ENCODE results near the gene UPK3BL2. TPM values are rescaled to one million over a fixed set of nuclear protein-coding genes. Genes with fewer than 3 reads are reported as not detected.
"Not testable (repeated sequence)": the region's sequence is repeated elsewhere in the genome, so short reads cannot be mapped to it uniquely, and the experiment has no call there.

UPK3BL2 gene
- total and polyA plus RNA-seq, 2 of the 4 experiments (the other 2 are of a cell fraction), result 0.18 to 5.7 TPM

DNA sequence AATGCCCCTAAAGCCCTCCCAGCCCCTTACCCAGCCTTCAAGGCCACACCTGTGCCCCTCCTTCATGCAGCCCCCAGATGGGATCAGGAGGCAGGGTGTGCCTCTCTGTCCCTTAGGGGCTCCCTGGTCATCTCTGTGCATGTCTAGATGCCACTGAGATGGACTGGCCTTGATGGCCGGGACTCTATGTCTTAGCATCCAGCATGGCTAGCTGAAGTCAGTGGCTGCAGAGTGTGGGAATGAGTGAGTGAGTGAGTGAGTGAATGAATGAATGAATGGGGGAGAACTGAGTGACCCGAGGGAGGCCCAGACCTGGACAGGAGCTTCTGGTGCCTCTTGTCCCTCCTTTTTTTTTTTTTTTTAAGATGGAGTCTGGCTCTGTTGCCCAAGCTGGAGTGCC lies 11.4 kb downstream of the UPK3BL2 start:
- DNase-seq; in situ Hi-C loops (cut with MboI; ENCODE audit: low sequenced_read_pairs); H4K5ac ChIP-seq (ENCODE audit: low read depth, low read length): not testable (repeated sequence)

DNA sequence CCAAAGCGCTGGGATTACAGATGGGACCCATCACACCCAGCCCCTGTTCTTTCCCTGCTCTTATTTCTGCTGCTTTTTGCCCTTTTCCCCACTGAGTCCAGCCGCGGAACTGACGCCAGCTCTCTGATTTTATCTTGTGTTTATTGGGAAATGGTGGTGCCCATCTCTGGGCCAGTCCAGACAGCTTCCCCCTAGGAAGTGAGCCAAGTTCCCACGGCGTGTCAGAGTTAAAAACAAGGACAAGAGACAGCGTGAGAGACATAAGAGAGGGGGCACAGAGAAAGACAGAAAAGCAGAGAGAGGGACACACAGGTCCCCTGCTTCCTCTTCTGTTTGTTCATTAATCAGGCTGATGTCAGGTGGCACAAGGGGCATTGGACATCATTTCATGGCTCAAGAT lies 11.9 kb downstream of the UPK3BL2 start:
- not testable (repeated sequence) for BruUV-seq (replicated peaks)

More for the DNA sequence above, 11.4 kb downstream of the UPK3BL2 start:
- ATAC-seq (ENCODE audit: low read depth); intact Hi-C loops (cut with micrococcal nuclease); H3K27me3 ChIP-seq (ENCODE audit: control insufficient read depth, insufficient read depth, low read length); H3K79me1 ChIP-seq (ENCODE audit: low read depth in 1 of 2, low read length in 2 of 2); H3K9me1 ChIP-seq (ENCODE audit: insufficient read depth, low read length); H4K91ac ChIP-seq (ENCODE audit: insufficient read depth, low read depth, low read length); H3K4ac ChIP-seq (ENCODE audit: low read depth, low read length); H3K4me3 ChIP-seq (ENCODE audit: insufficient read depth, low read depth, low read length); H3K56ac ChIP-seq (ENCODE audit: extremely low read depth, insufficient read depth, low read length); BruUV-seq (replicated peaks); H2BK20ac ChIP-seq (ENCODE audit: low read depth, low read length); H3K23ac ChIP-seq (ENCODE audit: low read depth, low read length); H3K36me3 ChIP-seq (ENCODE audit: control insufficient read depth, insufficient read depth, low read length); H2AFZ ChIP-seq (replicated peaks; ENCODE audit: low read length, poor library complexity); CTCF ChIA-PET; H2BK120ac ChIP-seq (ENCODE audit: low read depth, low read length); H2AK5ac ChIP-seq (ENCODE audit: low read depth, low read length); H3K14ac ChIP-seq (replicated peaks; ENCODE audit: low read depth, low read length); H3K9me3 ChIP-seq (ENCODE audit: control insufficient read depth, insufficient read depth, low read length); H2BK5ac ChIP-seq (ENCODE audit: low read depth, low read length, poor library complexity, severe bottlenecking); H3K27ac ChIP-seq (ENCODE audit: insufficient read depth, low read length); H4K8ac ChIP-seq (ENCODE audit: low read depth in 2 of 2, low read length in 2 of 2); H2AK9ac ChIP-seq (replicated peaks; ENCODE audit: low read depth, low read length, poor library complexity); dilution Hi-C loops (cut with HindIII; ENCODE audit: low sequenced_read_pairs, unreplicated experiment); H3K9ac ChIP-seq (ENCODE audit: low read depth, low read length); H2BK15ac ChIP-seq (ENCODE audit: low read depth, low read length); H3K4me2 ChIP-seq (ENCODE audit: low read depth, low read length); H3K4me1 ChIP-seq (ENCODE audit: control insufficient read depth, insufficient read depth, low read length); H3K18ac ChIP-seq (ENCODE audit: low read depth, low read length); H4K20me1 ChIP-seq (ENCODE audit: insufficient read depth, low read length): not testable (repeated sequence)
- POLR2A ChIA-PET (ENCODE audit: unreplicated experiment), result interaction anchor here (0.7 kb wide), 1 partner anchor 99 kb away, joined by 3 read pairs; no protein-coding TSS in a partner anchor
- no CpG with 5 or more reads among the region's 2 CpGs for WGBS, 2 experiments (ENCODE audit: extremely low coverage in 2 of 2, insufficient read length in 1 of 2)

More for the DNA sequence above, 11.9 kb downstream of the UPK3BL2 start:
- H2BK15ac ChIP-seq (ENCODE audit: low read depth, low read length); H3K4me2 ChIP-seq (ENCODE audit: low read depth, low read length); intact Hi-C loops (cut with micrococcal nuclease); DNase-seq; H2AFZ ChIP-seq (replicated peaks; ENCODE audit: low read length, poor library complexity); CTCF ChIA-PET; ATAC-seq (ENCODE audit: low read depth); H3K18ac ChIP-seq (ENCODE audit: low read depth, low read length); POLR2A ChIA-PET (ENCODE audit: unreplicated experiment); H3K27me3 ChIP-seq (ENCODE audit: control insufficient read depth, insufficient read depth, low read length); H4K5ac ChIP-seq (ENCODE audit: low read depth, low read length); H3K79me1 ChIP-seq (ENCODE audit: low read depth in 1 of 2, low read length in 2 of 2); H3K9me3 ChIP-seq (ENCODE audit: control insufficient read depth, insufficient read depth, low read length); H3K9ac ChIP-seq (ENCODE audit: low read depth, low read length); H4K20me1 ChIP-seq (ENCODE audit: insufficient read depth, low read length); H3K23ac ChIP-seq (ENCODE audit: low read depth, low read length); H3K4me3 ChIP-seq (ENCODE audit: insufficient read depth, low read depth, low read length); H3K56ac ChIP-seq (ENCODE audit: extremely low read depth, insufficient read depth, low read length); in situ Hi-C loops (cut with MboI; ENCODE audit: low sequenced_read_pairs); H2BK120ac ChIP-seq (ENCODE audit: low read depth, low read length); dilution Hi-C loops (cut with HindIII; ENCODE audit: low sequenced_read_pairs, unreplicated experiment); H4K8ac ChIP-seq (ENCODE audit: low read depth in 2 of 2, low read length in 2 of 2); H2AK5ac ChIP-seq (ENCODE audit: low read depth, low read length); H4K91ac ChIP-seq (ENCODE audit: insufficient read depth, low read depth, low read length); H3K36me3 ChIP-seq (ENCODE audit: control insufficient read depth, insufficient read depth, low read length); H3K27ac ChIP-seq (ENCODE audit: insufficient read depth, low read length); H2BK20ac ChIP-seq (ENCODE audit: low read depth, low read length); H3K14ac ChIP-seq (replicated peaks; ENCODE audit: low read depth, low read length); H3K9me1 ChIP-seq (ENCODE audit: insufficient read depth, low read length); H3K4me1 ChIP-seq (ENCODE audit: control insufficient read depth, insufficient read depth, low read length); H2BK5ac ChIP-seq (ENCODE audit: low read depth, low read length, poor library complexity, severe bottlenecking); H3K4ac ChIP-seq (ENCODE audit: low read depth, low read length); H2AK9ac ChIP-seq (replicated peaks; ENCODE audit: low read depth, low read length, poor library complexity): not testable (repeated sequence)
- no CpG with 5 or more reads among the region's 7 CpGs for WGBS, 2 experiments (ENCODE audit: extremely low coverage in 2 of 2, insufficient read length in 1 of 2)
